Measurements from ENCODE around the gene TRMT112.

Gene TRMT112

GRCh38 chr11:64317325-64317960 is at the start of gene TRMT112:
Gene TRMT112, minus strand, starts transcription at chr11:64317559. Its CDS starts 33 bp downstream, at chr11:64317526.
- DNase-seq (ENCODE audit: low read depth in 2 of 2), result peak; percentile 89 to 96

GRCh38 chr11:64366751-64367150 is 49.4 kb upstream of the TRMT112 start:
- no peak for DNase-seq (ENCODE audit: low read depth in 2 of 2)

- DNase-seq (ENCODE audit: low read depth in 2 of 2), result no peak
Measured at GRCh38 chr11:64364911-64365310, 47.6 kb upstream of the TRMT112 start.

DNA sequence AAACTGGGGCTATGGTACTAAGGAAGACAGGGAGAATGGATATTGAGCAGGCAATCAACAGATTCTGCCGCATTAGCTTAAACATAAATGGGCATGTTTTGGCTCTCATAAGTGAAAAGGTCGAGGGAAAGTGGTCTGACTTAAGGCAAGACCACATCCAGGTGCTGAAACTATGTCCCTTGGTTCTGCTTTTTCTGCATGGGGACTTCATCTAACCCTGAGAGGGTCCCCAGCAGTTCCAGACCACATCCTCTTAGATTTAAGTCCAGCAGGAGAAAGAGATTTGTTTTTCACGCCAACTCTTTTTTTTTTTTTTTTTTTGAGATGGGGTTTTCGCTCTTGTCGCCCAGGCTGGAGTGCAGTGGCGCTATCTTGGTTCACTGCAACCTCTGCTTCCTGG is 47.1 kb upstream of the TRMT112 start:
- DNase-seq (ENCODE audit: low read depth in 2 of 2), result no peak

DNA sequence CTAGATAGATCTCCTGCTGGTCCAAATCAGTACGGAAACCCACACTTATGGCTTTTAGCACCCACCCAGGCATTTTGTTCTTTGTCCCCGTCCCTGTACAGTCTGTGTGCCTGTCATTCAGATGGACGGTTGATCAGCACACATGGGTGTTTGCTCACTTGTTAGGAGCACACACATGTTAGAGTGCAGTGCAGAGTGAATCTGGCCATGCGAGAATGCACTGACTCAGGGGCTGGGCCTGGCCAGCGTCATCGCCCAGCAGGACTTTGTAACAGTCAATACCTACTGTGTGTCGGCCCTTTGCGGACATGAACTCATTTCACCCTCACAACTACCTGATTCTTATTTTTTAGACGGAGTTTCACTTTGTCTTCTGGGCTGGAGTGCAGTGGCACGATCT is 45.0 kb upstream of the TRMT112 start:
- DNase-seq (ENCODE audit: low read depth in 2 of 2), result no peak

DNA sequence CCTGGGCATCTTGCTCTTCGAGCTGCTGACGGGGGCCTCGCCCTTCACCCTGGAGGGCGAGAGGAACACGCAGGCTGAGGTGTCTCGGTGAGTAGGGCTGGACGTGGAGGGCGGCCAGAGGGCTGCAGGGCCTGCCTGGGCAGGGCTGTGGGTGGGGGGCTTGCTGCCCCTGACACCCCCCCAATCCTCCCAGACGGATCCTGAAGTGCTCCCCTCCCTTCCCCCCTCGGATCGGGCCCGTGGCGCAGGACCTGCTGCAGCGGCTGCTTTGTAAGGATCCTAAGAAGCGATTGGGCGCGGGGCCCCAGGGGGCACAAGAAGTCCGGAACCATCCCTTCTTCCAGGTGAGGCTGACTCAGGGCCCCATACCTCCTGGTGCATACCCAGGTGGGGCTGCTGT is 44.3 kb upstream of the TRMT112 start:
- no peak for DNase-seq (ENCODE audit: low read depth in 2 of 2)

- DNase-seq (ENCODE audit: low read depth in 2 of 2), result no peak
Measured at GRCh38 chr11:64360448-64360921, 43.1 kb upstream of the TRMT112 start.

- DNase-seq (ENCODE audit: low read depth in 2 of 2), result no peak
Measured at GRCh38 chr11:64359712-64360445, 42.5 kb upstream of the TRMT112 start.

GRCh38 chr11:64358907-64359711 is 41.8 kb upstream of the TRMT112 start, which contains the start of gene RPS6KA4:
Gene RPS6KA4, plus strand, starts transcription at chr11:64359162. Its CDS starts 74 bp downstream, at chr11:64359236.
- DNase-seq (ENCODE audit: low read depth in 2 of 2), result no peak

DNA sequence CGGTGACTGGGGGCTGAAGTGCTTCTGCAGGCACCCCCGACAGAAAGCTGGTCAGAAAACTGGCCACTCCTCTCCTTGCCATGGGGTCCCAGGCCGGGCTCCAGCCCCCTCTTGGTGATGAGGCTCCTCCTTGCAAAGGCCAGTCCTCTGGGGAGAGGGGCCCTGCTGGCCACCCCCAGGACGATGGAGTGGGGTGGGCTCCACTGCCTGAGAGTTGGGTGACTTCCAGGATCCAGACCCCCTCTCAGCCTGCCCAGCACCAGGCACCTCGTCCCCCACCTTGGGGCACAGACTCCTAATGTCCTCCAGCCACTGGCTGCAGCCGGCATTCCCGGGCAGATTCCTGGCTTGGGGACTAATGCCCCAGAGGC is 41.2 kb upstream of the TRMT112 start:
- DNase-seq (ENCODE audit: low read depth in 2 of 2), result no peak

DNA sequence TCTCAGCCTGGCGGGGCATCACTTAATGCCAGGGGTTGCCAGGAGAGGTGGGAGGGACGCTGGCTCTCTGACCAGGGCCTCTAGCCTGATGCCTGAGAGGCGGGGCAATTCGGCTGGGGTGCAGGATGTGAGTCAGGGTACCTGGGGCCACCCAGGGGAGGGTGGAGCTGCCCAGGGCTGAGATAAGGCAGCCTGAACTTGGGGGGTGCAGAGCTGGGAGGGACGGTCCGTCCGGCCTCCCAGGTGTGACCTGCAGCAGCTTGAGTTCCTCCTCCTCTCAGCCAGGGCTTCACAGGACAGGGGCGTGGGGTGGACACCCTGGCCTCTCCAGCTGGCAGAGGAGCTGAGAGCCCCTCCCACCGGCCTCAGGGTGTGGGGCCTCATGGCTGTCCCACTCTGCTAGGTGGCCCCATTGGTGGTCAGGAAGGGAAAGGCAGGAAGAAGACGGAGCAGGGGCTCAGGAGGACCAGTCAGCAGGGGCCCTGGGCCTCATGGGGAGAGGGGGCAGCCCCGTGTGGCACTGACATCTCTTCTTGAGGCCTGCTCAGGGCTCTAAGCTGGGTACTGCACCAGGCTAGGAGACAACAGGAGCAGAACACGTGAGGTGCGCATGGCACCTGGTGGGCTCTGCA is 40.7 kb upstream of the TRMT112 start:
- peak in 1 of 2 donors; percentile 30 for DNase-seq (ENCODE audit: low read depth in 2 of 2)

GRCh38 chr11:64357446-64357845 is 40.1 kb upstream of the TRMT112 start:
- no peak for DNase-seq (ENCODE audit: low read depth in 2 of 2)

DNA sequence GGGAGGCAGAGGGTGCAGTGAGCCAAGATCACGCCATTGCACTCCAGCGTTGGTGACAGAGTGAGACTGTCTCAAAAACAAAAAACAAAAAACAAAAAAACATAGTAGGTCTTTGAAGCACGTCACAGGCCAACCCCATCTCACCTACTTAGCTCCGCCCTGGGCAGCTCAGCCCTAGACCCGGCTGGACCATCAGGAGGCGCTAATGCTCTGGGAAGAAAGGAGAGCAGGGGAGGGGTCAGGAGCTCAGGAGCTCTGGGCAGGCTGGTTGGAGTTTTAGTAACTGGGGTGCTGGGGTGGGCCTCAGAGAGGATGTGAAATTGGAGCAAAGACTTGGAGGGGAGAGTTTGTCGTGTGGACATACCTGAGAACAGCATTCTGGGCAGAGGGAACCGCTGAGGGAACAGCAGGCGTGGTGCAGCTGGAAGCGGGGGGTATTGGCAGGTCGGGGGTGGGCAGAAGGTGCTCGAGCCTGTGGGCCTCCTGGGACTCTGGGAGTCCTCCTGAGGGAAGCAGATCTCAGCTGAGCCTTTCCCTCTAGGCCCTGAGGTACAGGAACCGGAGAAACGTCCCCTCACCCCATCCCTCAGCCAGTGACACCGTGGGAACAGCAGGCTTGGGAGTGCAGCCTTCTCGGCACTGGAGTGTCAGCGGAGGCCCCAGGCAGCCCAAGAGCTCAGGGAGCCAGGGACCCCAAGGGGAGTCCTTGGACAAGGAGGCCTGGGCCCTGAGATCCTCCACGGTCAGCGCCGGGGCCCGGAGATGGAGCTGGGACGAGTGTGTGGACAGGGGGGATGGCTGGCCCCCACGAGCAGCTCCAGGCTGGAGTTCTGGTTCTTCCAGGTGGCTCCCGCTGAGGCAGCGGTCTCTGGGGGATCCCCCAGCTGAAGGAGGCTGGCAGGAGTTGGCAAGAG is 39.4 kb upstream of the TRMT112 start:
- DNase-seq (ENCODE audit: low read depth in 2 of 2), result no peak

DNA sequence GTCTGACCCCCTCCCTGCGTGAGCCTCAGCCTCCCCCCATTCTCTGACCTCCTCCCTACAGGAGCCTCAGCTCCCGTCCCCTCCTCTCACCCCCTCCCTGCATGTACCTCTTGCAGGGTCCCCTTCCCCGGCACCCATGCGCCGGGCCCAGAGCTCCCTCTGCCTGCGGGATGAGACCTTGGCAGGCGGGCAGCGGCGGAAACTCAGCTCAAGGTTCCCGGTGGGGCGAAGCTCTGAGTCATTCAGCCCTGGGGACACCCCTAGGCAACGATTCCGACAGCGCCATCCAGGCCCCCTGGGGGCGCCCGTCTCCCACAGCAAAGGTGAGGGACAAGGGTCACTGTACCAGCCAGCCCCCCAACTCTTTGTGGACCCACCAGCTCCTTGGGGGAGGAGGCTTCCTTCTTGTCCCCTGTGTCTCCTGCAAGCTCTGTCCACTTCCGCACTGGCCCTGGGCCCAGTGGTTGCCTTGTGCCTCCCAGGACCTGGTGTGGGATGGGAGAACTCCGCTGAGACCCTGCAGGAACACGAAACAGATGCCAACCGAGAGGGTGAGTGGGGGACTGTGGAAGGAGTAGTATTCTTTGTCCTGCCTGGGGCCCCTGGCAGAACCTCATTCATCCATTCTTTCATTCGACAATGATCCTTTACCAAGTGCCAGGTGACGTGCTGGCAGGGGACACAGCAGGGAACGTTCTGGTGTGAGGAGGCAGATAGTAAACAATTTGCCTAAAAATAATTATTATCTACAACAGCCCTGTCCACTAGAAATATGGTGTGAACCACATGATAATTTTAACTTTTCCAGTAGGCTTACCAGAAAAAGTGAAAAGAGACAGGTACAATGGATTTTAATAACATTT is 38.0 kb upstream of the TRMT112 start:
- DNase-seq (ENCODE audit: low read depth in 2 of 2), result peak in 1 of 2 donors; percentile 21

GRCh38 chr11:64353715-64354506 is 36.6 kb upstream of the TRMT112 start:
- no peak for DNase-seq (ENCODE audit: low read depth in 2 of 2)

- DNase-seq (ENCODE audit: low read depth in 2 of 2), result no peak
Measured at GRCh38 chr11:64352995-64353714, 35.8 kb upstream of the TRMT112 start.

GRCh38 chr11:64352099-64352994 is 35.0 kb upstream of the TRMT112 start:
- no peak for DNase-seq (ENCODE audit: low read depth in 2 of 2)

Data from activated CD8-positive, alpha-beta memory T cell treated with anti-CD3 and anti-CD28 coated beads for 4 hours (primary cell).